ENCODE measurements around the gene TNP1. TPM values are rescaled to one million over a fixed set of nuclear protein-coding genes. Genes with fewer than 3 reads are reported as not detected.

TNP1 gene
- total RNA-seq, 1 experiment from 2014 or later, result not detected

GRCh38 chr2:216863946-216864345 lies 4.1 kb upstream of the TNP1 start:
- Histone ChIP-seq H3K14ac (ENCODE audit: insufficient read depth, low read length) (no peak overlapping the region), H3K18ac (ENCODE audit: insufficient read length, low read depth, low read length) (no peak overlapping the region), H3K27ac (ENCODE audit: insufficient read length, low read depth, low read length) (no peak overlapping the region), H3K4ac (ENCODE audit: low read depth, low read length) (no peak overlapping the region), H3K79me1 (ENCODE audit: insufficient read depth, low read depth, low read length, poor library complexity, severe bottlenecking) (no peaks in the 10 kb centered on the region), H3K23ac (ENCODE audit: insufficient read length, low read depth, low read length) (no peak overlapping the region), H2AK5ac (ENCODE audit: insufficient read length, low read length) (no peak overlapping the region), H4K91ac (ENCODE audit: insufficient read length, low read depth, low read length) (no peak overlapping the region), H2BK5ac (ENCODE audit: insufficient read length, low read length) (no peak overlapping the region), H4K8ac (replicated peaks; ENCODE audit: insufficient read length, low read depth, low read length) (no peak overlapping the region), H2BK120ac (ENCODE audit: low read depth, low read length, poor library complexity, severe bottlenecking) (no peak overlapping the region), H2AFZ (ENCODE audit: low read length) (no peak overlapping the region), H2BK12ac (ENCODE audit: insufficient read length, low read depth, low read length) (no peak overlapping the region), H3K9me3 (ENCODE audit: control insufficient read depth, low read depth, low read length) (no peaks in the 10 kb centered on the region), H2BK20ac (ENCODE audit: low read depth, low read length, poor library complexity, severe bottlenecking) (no peak overlapping the region), H3K4me2 (ENCODE audit: insufficient read depth, insufficient read length, low read length) (no peak overlapping the region), H3T11ph (ENCODE audit: low read length) (no peak overlapping the region), H2BK15ac (ENCODE audit: low read depth, low read length) (no peak overlapping the region), H4K5ac (ENCODE audit: insufficient read length, low read depth, low read length) (no peak overlapping the region), H4K20me1 (ENCODE audit: control insufficient read depth, insufficient read depth, insufficient read length) (no peaks in the 10 kb centered on the region), H3K79me2 (ENCODE audit: insufficient read depth, low read length) (no peaks in the 10 kb centered on the region), H3K4me1 (ENCODE audit: insufficient read depth, low read length) (no peaks in the 10 kb centered on the region), H3K56ac (ENCODE audit: insufficient read length, low read depth, low read length) (no peak overlapping the region), H3K9ac (ENCODE audit: extremely low read depth, insufficient read length, low read length) (no peak overlapping the region), H3K23me2 (ENCODE audit: insufficient read length, low read depth, low read length, poor library complexity, severe bottlenecking) (no peaks in the 10 kb centered on the region), H3K27me3 (ENCODE audit: insufficient read depth, low read length) (no peaks in the 10 kb centered on the region; the same call in 1 of the 2 replicates)
- TF ChIP-seq CTCF (conservative IDR thresholded peaks at IDR 0.05), result no peak
- no CpG with 5 or more reads among the region's 4 CpGs for WGBS (ENCODE audit: extremely low coverage, insufficient read length, low lambda C conversion rate)
- Mint-ChIP-seq H3K36me3 (ENCODE audit: insufficient read depth in 1 of 3, low read depth in 3 of 3) (peaks cover 0 to 16% (median 6%) of the 10 kb centered on the region in 3 experiments; a peak in 5 of 7 replicates), H3K4me1 (peaks cover 9% of the 10 kb centered on the region in 2 experiments), H3K27ac (no peak overlapping the region), H3K27me3 (ENCODE audit: low read depth) (peaks cover 4% of the 10 kb centered on the region), H3K4me3 (no peak overlapping the region), H3K9me3 (peaks cover 14 to 20% of the 10 kb centered on the region in 2 experiments; a peak in 4 of 5 replicates)
- DNase-seq, result no peak

Data from H9 (cell line).